ENCODE results near the gene TRIO.

TRIO gene

DNA sequence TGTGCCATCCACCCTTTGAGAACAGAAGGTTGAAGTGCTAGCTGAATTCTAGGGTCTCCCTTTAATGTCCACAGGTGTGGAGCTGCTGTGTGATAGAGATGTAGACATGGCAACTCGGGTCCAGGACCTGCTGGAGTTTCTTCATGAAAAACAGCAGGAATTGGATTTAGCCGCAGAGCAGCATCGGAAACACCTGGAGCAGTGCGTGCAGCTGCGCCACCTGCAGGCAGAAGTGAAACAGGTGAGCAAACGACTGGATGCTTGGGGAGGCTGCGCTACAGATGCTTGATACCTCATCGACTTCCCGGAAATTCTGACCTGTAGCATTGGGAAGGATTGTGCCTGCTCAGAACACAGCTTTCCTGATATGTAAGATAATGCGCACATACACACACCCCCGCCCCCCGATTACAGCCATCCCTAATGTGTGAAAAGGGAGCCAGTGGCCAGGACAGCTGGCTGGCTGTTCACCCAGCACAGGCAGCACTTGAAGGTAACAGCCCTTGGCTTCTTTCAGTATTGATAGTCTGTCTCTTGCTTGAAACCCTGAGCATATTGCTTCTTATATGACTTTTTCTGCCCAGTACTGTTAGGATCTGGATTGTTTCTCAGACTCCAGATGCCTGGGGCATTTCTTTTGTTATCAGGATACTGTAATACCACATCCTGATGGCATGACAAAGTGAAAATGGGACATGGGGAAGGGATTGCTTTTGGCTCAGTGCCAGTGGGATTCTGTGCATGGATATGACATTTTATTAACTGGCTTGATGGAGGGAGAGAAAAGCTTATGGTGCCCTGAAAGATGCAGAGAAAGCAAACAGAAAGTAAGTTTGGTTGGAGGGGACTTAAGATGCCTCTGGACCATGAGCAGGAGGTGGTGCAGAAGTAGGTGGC is 221.7 kb downstream of the TRIO start:
- DNase-seq (ENCODE audit: low read depth), result no peak
- TF ChIP-seq, protein P1, sequence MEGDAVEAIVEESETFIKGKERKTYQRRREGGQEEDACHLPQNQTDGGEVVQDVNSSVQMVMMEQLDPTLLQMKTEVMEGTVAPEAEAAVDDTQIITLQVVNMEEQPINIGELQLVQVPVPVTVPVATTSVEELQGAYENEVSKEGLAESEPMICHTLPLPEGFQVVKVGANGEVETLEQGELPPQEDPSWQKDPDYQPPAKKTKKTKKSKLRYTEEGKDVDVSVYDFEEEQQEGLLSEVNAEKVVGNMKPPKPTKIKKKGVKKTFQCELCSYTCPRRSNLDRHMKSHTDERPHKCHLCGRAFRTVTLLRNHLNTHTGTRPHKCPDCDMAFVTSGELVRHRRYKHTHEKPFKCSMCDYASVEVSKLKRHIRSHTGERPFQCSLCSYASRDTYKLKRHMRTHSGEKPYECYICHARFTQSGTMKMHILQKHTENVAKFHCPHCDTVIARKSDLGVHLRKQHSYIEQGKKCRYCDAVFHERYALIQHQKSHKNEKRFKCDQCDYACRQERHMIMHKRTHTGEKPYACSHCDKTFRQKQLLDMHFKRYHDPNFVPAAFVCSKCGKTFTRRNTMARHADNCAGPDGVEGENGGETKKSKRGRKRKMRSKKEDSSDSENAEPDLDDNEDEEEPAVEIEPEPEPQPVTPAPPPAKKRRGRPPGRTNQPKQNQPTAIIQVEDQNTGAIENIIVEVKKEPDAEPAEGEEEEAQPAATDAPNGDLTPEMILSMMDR (conservative IDR thresholded peaks at IDR 0.05; ENCODE audit: low read length), result peak; percentile 45
- H3K4me3 ChIP-seq (ENCODE audit: low read length), result no peak overlapping the region

GRCh38 chr5:14365831-14366430 is 222.8 kb downstream of the TRIO start:
- no peak overlapping the region for H3K4me3 ChIP-seq (ENCODE audit: low read length)
- TF ChIP-seq, protein P1 (conservative IDR thresholded peaks at IDR 0.05; ENCODE audit: low read length), result no peak
- DNase-seq (ENCODE audit: low read depth), result no peak

DNA sequence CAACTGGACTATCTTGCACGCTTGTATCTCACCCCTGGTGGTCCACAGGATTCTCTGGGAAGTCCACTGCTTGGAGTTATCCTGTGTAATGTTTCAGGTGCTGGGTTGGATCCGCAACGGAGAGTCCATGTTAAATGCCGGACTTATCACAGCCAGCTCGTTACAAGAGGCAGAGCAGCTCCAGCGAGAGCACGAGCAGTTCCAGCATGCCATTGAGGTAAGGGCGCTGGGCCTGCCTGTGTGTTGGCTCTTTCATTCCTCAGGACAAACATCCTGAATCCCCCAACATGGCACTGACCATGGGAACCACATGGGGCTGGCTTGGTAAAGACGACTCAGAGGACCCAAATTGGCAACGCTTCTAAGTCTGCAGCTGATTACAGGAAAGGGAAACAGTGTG is 223.6 kb downstream of the TRIO start:
- TF ChIP-seq, protein P1 (conservative IDR thresholded peaks at IDR 0.05; ENCODE audit: low read length), result no peak
- DNase-seq (ENCODE audit: low read depth), result no peak
- H3K4me3 ChIP-seq (ENCODE audit: low read length), result no peak overlapping the region

GRCh38 chr5:14367364-14367763 is 224.2 kb downstream of the TRIO start:
- DNase-seq (ENCODE audit: low read depth), result no peak
- TF ChIP-seq, protein P1 (conservative IDR thresholded peaks at IDR 0.05; ENCODE audit: low read length), result no peak
- H3K4me3 ChIP-seq (ENCODE audit: low read length), result no peak overlapping the region

DNA sequence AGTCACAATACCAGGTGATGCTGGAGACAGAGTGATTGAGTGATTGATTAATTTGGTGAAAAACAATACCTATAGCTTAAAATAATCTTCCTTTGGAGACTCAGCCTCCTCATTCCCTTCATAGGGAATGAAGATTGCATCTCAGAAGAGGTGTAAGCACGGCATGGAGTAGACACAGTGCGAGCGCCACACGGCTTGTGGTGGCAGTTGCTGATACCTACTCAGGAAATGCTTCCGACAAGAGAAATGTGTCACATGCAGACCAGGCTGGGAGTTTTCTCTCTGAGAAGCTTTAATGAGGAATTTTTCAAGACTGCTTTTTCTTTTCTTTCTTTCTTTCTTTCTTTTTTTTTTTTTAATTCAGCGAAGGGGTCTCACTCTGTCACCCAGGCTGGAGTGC is 226.6 kb downstream of the TRIO start:
- no peak for DNase-seq (ENCODE audit: low read depth)
- TF ChIP-seq, protein P1 (conservative IDR thresholded peaks at IDR 0.05; ENCODE audit: low read length), result no peak
- no peak overlapping the region for H3K4me3 ChIP-seq (ENCODE audit: low read length)

- H3K4me3 ChIP-seq (ENCODE audit: low read length), result no peak overlapping the region
- TF ChIP-seq, protein P1 (conservative IDR thresholded peaks at IDR 0.05; ENCODE audit: low read length), result no peak
- no peak for DNase-seq (ENCODE audit: low read depth)
These were observed 227.2 kb downstream of the TRIO start for GRCh38 chr5:14370386-14370785.

GRCh38 chr5:14373685-14374084 is 230.5 kb downstream of the TRIO start:
- TF ChIP-seq, protein P1 (conservative IDR thresholded peaks at IDR 0.05; ENCODE audit: low read length), result no peak
- no peak for DNase-seq (ENCODE audit: low read depth)
- no peak overlapping the region for H3K4me3 ChIP-seq (ENCODE audit: low read length)
